Measurements from ENCODE around the gene F8A3.

DNA sequence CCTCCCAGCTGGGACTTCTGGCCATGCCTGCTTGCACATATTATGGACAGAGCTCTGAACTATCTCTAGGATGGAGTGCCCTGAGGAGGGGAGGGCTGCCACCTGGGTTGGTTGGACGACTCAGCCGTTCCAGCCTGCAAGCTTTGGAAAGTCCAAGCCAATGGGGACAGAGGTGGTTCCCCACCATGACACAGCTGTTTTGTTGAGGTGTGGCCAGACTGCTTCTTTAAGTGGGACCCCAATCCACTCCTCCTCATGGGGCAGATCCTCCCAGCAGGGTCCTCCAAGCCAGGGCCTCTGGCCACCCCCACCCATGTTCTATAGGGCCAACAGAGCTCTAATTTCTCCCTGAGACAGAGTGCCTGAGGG, 22.7 kb downstream of the F8A3 start:
- TF ChIP-seq POLR2AphosphoS5 (IDR thresholded peaks at IDR 0.05; ENCODE audit: low read depth, low read length) = no peak
- TF ChIP-seq, protein P1, sequence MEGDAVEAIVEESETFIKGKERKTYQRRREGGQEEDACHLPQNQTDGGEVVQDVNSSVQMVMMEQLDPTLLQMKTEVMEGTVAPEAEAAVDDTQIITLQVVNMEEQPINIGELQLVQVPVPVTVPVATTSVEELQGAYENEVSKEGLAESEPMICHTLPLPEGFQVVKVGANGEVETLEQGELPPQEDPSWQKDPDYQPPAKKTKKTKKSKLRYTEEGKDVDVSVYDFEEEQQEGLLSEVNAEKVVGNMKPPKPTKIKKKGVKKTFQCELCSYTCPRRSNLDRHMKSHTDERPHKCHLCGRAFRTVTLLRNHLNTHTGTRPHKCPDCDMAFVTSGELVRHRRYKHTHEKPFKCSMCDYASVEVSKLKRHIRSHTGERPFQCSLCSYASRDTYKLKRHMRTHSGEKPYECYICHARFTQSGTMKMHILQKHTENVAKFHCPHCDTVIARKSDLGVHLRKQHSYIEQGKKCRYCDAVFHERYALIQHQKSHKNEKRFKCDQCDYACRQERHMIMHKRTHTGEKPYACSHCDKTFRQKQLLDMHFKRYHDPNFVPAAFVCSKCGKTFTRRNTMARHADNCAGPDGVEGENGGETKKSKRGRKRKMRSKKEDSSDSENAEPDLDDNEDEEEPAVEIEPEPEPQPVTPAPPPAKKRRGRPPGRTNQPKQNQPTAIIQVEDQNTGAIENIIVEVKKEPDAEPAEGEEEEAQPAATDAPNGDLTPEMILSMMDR (IDR thresholded peaks at IDR 0.05) = no peak
- no peak for TF ChIP-seq TCF7L2 (IDR thresholded peaks at IDR 0.05; ENCODE audit: low read depth, low read length)
- TF ChIP-seq, protein P2, sequence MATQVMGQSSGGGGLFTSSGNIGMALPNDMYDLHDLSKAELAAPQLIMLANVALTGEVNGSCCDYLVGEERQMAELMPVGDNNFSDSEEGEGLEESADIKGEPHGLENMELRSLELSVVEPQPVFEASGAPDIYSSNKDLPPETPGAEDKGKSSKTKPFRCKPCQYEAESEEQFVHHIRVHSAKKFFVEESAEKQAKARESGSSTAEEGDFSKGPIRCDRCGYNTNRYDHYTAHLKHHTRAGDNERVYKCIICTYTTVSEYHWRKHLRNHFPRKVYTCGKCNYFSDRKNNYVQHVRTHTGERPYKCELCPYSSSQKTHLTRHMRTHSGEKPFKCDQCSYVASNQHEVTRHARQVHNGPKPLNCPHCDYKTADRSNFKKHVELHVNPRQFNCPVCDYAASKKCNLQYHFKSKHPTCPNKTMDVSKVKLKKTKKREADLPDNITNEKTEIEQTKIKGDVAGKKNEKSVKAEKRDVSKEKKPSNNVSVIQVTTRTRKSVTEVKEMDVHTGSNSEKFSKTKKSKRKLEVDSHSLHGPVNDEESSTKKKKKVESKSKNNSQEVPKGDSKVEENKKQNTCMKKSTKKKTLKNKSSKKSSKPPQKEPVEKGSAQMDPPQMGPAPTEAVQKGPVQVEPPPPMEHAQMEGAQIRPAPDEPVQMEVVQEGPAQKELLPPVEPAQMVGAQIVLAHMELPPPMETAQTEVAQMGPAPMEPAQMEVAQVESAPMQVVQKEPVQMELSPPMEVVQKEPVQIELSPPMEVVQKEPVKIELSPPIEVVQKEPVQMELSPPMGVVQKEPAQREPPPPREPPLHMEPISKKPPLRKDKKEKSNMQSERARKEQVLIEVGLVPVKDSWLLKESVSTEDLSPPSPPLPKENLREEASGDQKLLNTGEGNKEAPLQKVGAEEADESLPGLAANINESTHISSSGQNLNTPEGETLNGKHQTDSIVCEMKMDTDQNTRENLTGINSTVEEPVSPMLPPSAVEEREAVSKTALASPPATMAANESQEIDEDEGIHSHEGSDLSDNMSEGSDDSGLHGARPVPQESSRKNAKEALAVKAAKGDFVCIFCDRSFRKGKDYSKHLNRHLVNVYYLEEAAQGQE (IDR thresholded peaks at IDR 0.05; ENCODE audit: insufficient read depth in 1 of 2, low read depth in 2 of 2, low read length in 1 of 2) = no peak
- TF ChIP-seq SIN3A (IDR thresholded peaks at IDR 0.05; ENCODE audit: borderline replicate concordance, insufficient read depth, low read depth, low read length) = no peak

Data from Panc1 (cell line).